Measurements from ENCODE around the gene NOX5. TPM values are rescaled to one million over a fixed set of nuclear protein-coding genes. Genes with fewer than 3 reads are reported as not detected.

The NOX5 gene
- total and polyA plus RNA-seq, 2 of the 13 experiments (the other 11 are each of a cell fraction or from before 2014, with no cell fraction given), result not detected

- no peak for ATAC-seq
- no peaks in the 10 kb centered on the region for H3K4me1 ChIP-seq (ENCODE audit: insufficient read depth, low read length)
- ChIA-PET CTCF (ENCODE audit: low intra/inter-chr PET ratio, low total read pairs) (no interaction called here), POLR2A (no interaction called here)
- no peaks in the 10 kb centered on the region for H3K36me3 ChIP-seq (replicated peaks in 1 of 2; ENCODE audit: control insufficient read depth in 1 of 2, insufficient read depth in 2 of 2, low read length in 2 of 2)
- H3K27me3 ChIP-seq (ENCODE audit: control insufficient read depth in 1 of 2, insufficient read depth in 2 of 2, low read length in 2 of 2), result peaks cover 0 to 6% of the 10 kb centered on the region in 2 experiments; a peak in 1 of 5 replicates
- 47% methylated on average over 5 of the region's 5 CpGs for WGBS (ENCODE audit: low lambda C conversion rate)
- no peak overlapping the region for H3K27ac ChIP-seq (ENCODE audit: extremely low read length, insufficient read depth, low read length)
- in situ Hi-C loops (cut with HindIII; ENCODE audit: extremely low pct_ligation_motif_present, low pct_unique_long_range_greater_than_20kb), result no loop called here
- BruUV-seq (replicated peaks), result no TSS peak
- H3K9me3 ChIP-seq (ENCODE audit: low read length), result no peaks in the 10 kb centered on the region
- H3K4me3 ChIP-seq (replicated peaks in 1 of 3; ENCODE audit: insufficient read depth in 1 of 3, low read depth in 2 of 3, low read length in 3 of 3), result no peak overlapping the region
- H2AFZ ChIP-seq (ENCODE audit: low read length), result no peak overlapping the region
- no peak overlapping the region for H3K4me2 ChIP-seq (ENCODE audit: low read depth, low read length)
- H4K20me1 ChIP-seq (ENCODE audit: insufficient read depth, low read length), result no peaks in the 10 kb centered on the region
- DNase-seq (ENCODE audit: low spot score), result no peak
- no peaks in the 10 kb centered on the region for H3K79me2 ChIP-seq (ENCODE audit: insufficient read depth, low read length)
- H3K9ac ChIP-seq (ENCODE audit: insufficient read depth, low read depth, low read length), result no peak overlapping the region
- TF ChIP-seq ZNF776 (CRISPR knock-in tag; IDR thresholded peaks at IDR 0.05) (no peak), AKAP8 (CRISPR knock-in tag; IDR thresholded peaks at IDR 0.05) (no peak)
- intact Hi-C loops (cut with micrococcal nuclease; ENCODE audit: unreplicated experiment), result no loop called here
- no peak for FAIRE-seq
Observed at GRCh38 chr15:68985361-68985891, 29.1 kb upstream of the NOX5 start.

DNA sequence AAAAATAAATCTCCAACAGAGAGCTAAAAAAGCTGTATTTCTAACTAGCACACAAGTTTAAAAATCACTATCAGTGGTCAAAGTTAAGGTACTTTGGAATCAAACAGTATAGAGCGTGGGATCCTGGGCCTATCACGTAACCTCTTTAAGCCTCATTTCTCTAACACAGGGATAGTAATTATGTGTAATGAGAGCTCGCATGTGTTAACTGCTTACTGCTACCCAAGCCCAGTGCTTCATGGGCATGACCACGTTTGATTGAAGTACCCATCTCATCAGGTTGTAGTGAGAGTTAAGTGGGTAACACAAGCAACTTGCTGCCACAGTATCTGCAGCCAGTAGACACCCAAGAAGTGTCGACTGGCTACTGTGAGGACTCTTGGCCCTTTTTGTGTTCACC is 28.2 kb upstream of the NOX5 start:
- DNase-seq (ENCODE audit: low spot score) (no peak), FAIRE-seq (no peak), ATAC-seq (no peak)
- ChIA-PET CTCF (ENCODE audit: low intra/inter-chr PET ratio, low total read pairs) (no interaction called here), POLR2A (no interaction called here)
- 29% methylated on average over 5 of the region's 5 CpGs for WGBS (ENCODE audit: low lambda C conversion rate)
- Histone ChIP-seq H3K79me2 (ENCODE audit: insufficient read depth, low read length) (no peaks in the 10 kb centered on the region), H3K4me2 (ENCODE audit: low read depth, low read length) (no peak overlapping the region), H3K27me3 (ENCODE audit: control insufficient read depth in 1 of 2, insufficient read depth in 2 of 2, low read length in 2 of 2) (peaks cover 0 to 6% of the 10 kb centered on the region in 2 experiments; a peak in 1 of 5 replicates), H3K27ac (ENCODE audit: extremely low read length, insufficient read depth, low read length) (no peak overlapping the region), H3K4me1 (ENCODE audit: insufficient read depth, low read length) (no peaks in the 10 kb centered on the region), H3K9ac (ENCODE audit: insufficient read depth, low read depth, low read length) (no peak overlapping the region), H2AFZ (ENCODE audit: low read length) (no peak overlapping the region), H3K4me3 (replicated peaks in 1 of 3; ENCODE audit: insufficient read depth in 1 of 3, low read depth in 2 of 3, low read length in 3 of 3) (no peak overlapping the region), H3K36me3 (replicated peaks in 1 of 2; ENCODE audit: control insufficient read depth in 1 of 2, insufficient read depth in 2 of 2, low read length in 2 of 2) (no peaks in the 10 kb centered on the region), H3K9me3 (ENCODE audit: low read length) (no peaks in the 10 kb centered on the region), H4K20me1 (ENCODE audit: insufficient read depth, low read length) (no peaks in the 10 kb centered on the region)
- no peak for TF ChIP-seq MIER2 (CRISPR knock-in tag; IDR thresholded peaks at IDR 0.05)
- TF ChIP-seq ZFP36L1 (CRISPR knock-in tag; IDR thresholded peaks at IDR 0.05), result no peak
- no peak for TF ChIP-seq KLF9 (CRISPR knock-in tag; IDR thresholded peaks at IDR 0.05; ENCODE audit: low read depth)
- no peak for TF ChIP-seq TAF15 (IDR thresholded peaks at IDR 0.05; ENCODE audit: low read depth, low read length, poor library complexity, severe bottlenecking)
- TF ChIP-seq ZKSCAN8 (CRISPR knock-in tag; IDR thresholded peaks at IDR 0.05; ENCODE audit: borderline replicate concordance), result no peak
- no peak for TF ChIP-seq EHMT2 (IDR thresholded peaks at IDR 0.05; ENCODE audit: borderline replicate concordance, low read depth, low read length)
- intact Hi-C loops (cut with micrococcal nuclease; ENCODE audit: unreplicated experiment) (no loop called here), in situ Hi-C loops (cut with HindIII; ENCODE audit: extremely low pct_ligation_motif_present, low pct_unique_long_range_greater_than_20kb) (no loop called here)
- no TSS peak for BruUV-seq (replicated peaks)
